Measurements from ENCODE around the gene MZT2A. TPM values are rescaled to one million over a fixed set of nuclear protein-coding genes. Genes with fewer than 3 reads are reported as not detected.
A peak's percentile ranks its signal among the peaks of the same experiment; 100 is the strongest.
"Not testable (repeated sequence)": the region's sequence is repeated elsewhere in the genome, so short reads cannot be mapped to it uniquely, and the experiment has no call there.

MZT2A gene
- total RNA-seq, 2 donors from 2014 or later = 74.9 to 84.4 TPM

- H3K4me3 ChIP-seq = peak overlapping the region; percentile 80 to 83
- H3K36me3 ChIP-seq = no peaks in the 10 kb centered on the region
- TF ChIP-seq, protein P1, sequence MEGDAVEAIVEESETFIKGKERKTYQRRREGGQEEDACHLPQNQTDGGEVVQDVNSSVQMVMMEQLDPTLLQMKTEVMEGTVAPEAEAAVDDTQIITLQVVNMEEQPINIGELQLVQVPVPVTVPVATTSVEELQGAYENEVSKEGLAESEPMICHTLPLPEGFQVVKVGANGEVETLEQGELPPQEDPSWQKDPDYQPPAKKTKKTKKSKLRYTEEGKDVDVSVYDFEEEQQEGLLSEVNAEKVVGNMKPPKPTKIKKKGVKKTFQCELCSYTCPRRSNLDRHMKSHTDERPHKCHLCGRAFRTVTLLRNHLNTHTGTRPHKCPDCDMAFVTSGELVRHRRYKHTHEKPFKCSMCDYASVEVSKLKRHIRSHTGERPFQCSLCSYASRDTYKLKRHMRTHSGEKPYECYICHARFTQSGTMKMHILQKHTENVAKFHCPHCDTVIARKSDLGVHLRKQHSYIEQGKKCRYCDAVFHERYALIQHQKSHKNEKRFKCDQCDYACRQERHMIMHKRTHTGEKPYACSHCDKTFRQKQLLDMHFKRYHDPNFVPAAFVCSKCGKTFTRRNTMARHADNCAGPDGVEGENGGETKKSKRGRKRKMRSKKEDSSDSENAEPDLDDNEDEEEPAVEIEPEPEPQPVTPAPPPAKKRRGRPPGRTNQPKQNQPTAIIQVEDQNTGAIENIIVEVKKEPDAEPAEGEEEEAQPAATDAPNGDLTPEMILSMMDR (IDR thresholded peaks at IDR 0.05) = peak; percentile 87 to 95
- no peaks in the 10 kb centered on the region for H3K27me3 ChIP-seq
- H3K27ac ChIP-seq = peak overlapping the region; percentile 89 to 91
- peaks cover 0 to 31% of the 10 kb centered on the region in 2 donors for H3K4me1 ChIP-seq
- no peaks in the 10 kb centered on the region for H3K9me3 ChIP-seq
- peak; percentile 88 for DNase-seq (ENCODE audit: low spot score)
These were observed 411 bp upstream of the MZT2A start for GRCh38 chr2:131492418-131493198.

DNA sequence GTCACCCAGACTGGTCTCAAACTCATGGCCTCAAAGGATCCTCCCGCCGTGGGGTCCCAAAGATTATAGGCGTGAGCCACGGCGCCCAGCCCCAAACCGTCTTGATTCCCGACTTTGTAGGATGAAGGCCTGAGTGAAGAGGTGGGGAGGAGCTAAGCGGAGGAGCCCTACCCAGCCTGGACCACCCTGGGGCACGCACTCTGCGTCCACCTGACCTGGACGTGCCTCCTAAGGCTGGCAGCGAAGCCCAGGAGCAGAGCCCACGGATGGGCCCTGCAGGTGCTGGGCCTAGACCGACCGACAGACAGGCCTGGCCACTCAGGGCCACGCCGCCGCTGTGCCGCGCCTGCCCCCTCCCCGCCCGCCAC is 744 bp downstream of the MZT2A start:
- Histone ChIP-seq H3K4me3 (peak overlapping the region; percentile 21 to 83), H3K4me1 (peaks cover 0 to 31% of the 10 kb centered on the region in 2 donors)
- not testable (repeated sequence) for DNase-seq (ENCODE audit: low spot score); H3K27ac ChIP-seq; H3K9me3 ChIP-seq; H3K36me3 ChIP-seq; H3K27me3 ChIP-seq

DNA sequence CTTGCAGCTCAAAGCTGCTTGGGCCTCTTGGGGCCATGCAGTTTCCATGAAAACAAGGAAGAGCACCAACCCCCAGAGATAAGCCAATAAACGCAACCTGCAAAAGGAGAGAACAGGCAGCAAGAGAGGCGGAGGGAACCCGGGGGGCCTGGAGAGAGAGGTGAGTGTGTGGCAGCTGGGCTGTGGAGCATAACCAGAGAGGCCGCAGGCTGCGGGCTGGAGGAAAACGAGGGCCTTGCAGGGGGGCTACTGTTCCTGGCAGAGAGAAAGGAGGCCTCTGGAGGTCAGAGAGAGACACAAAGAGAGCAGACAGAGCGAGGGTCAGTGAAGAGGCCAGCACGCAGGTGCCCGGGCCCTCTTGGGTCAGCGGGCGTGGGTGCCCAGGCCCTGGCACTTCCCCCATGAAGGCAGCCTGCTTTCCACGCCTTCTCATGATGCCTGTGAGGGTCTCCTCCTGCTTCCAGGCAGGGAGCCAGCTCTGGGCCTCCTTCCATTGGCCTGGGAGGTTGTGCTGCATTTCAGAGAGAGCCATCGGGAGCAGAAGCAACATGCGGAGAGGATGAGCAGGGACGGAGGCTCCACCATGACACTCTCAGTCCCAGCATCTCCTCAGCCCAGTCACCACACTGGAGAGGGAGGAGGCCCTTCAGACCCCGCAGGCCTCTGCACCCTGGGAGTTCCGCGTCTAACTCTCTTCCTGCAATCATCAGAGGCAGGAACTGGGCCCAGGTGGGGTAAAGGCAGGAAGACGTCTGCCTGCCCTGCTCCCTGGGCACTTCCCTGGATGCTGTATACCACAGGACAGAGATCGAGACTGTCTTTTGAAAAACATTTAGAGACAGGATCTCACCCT is 1.4 kb downstream of the MZT2A start:
- DNase-seq (ENCODE audit: low spot score); H3K27me3 ChIP-seq; H3K9me3 ChIP-seq; H3K27ac ChIP-seq; H3K36me3 ChIP-seq: not testable (repeated sequence)
- peaks cover 0 to 31% of the 10 kb centered on the region in 2 donors for H3K4me1 ChIP-seq
- peak overlapping the region; percentile 21 to 83 for H3K4me3 ChIP-seq

- DNase-seq (ENCODE audit: low spot score) = no peak
- no peaks in the 10 kb centered on the region for H3K9me3 ChIP-seq
- no peak overlapping the region for H3K27ac ChIP-seq
- H3K27me3 ChIP-seq = no peaks in the 10 kb centered on the region
- H3K4me1 ChIP-seq = peaks cover 0 to 19% of the 10 kb centered on the region in 2 donors
- H3K36me3 ChIP-seq = no peaks in the 10 kb centered on the region
- H3K4me3 ChIP-seq = no peak overlapping the region
- TF ChIP-seq, protein P1 (IDR thresholded peaks at IDR 0.05) = no peak
These were observed 3.6 kb downstream of the MZT2A start for GRCh38 chr2:131488306-131489205.

DNA sequence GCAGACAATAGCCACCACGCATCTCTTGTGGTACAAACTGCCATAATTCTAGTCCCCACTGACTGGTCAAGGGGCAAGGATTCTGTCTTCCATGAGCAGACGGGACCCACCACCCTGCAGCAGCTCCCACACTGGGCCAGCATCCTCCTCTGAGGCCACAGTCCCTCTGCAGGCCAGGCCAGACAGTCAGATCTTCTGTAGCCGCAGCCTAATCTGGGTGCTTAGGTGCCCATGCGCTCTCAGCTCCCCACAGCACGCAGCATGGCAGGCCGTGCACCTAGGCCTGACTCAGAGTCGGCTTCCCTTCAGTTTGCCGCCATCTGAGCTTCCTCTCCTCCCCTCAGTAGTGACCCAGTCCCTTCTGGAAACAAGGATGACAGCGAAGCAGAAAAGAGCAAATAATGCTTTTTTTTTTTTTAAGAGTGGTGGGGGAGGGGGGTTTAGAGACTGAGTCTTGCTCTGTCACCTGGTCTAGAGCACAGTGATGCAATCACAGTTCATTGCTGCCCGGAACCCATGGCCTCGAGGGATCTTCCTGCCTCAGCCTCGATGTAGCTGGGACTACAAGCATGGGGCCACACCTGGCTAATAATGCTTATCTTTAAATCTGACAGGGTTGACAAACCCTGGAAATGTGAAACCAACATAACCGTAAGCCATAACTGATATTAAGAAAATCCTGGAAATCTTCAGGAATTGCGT is 5.8 kb downstream of the MZT2A start:
- peaks cover 0 to 15% of the 10 kb centered on the region in 2 donors for H3K4me1 ChIP-seq
- not testable (repeated sequence) for H3K9me3 ChIP-seq; H3K27ac ChIP-seq; H3K27me3 ChIP-seq; DNase-seq (ENCODE audit: low spot score); H3K4me3 ChIP-seq; H3K36me3 ChIP-seq

DNA sequence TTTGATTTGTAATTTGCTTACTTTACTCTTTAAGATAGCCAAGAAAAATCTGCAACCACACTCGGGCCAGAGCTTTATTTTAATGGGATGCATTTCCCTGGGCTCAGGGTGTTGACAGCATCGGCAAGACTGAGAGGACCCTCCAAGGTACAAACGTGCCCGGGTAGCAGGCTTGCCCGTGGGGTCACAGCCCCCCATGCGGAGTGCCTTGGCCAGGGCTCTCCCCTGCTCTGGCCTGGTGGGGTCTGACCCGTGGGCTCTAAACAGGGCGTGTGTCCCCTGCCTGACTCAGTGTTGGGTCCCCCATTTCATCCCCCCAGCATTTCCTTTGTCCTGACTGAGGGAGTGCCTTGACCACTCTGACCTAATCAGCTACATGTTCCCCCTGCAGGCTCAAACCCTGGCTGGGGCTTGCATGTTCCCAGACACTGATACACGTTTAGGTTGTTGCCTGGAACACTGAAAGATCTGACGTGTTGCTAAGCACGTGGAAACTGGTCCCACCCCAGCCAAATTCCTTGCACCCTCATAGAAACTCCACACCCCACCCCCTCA is 7.2 kb downstream of the MZT2A start:
- H3K4me1 ChIP-seq; DNase-seq (ENCODE audit: low spot score); H3K9me3 ChIP-seq; H3K36me3 ChIP-seq; H3K27me3 ChIP-seq; H3K4me3 ChIP-seq; H3K27ac ChIP-seq: not testable (repeated sequence)

- H3K36me3 ChIP-seq; H3K4me1 ChIP-seq; DNase-seq (ENCODE audit: low spot score); H3K27me3 ChIP-seq; H3K4me3 ChIP-seq; H3K9me3 ChIP-seq; H3K27ac ChIP-seq: not testable (repeated sequence)
These were observed 8.0 kb downstream of the MZT2A start for GRCh38 chr2:131483981-131484820.

- not testable (repeated sequence) for H3K9me3 ChIP-seq; H3K36me3 ChIP-seq; H3K27me3 ChIP-seq; DNase-seq (ENCODE audit: low spot score); H3K4me1 ChIP-seq; H3K4me3 ChIP-seq; H3K27ac ChIP-seq
These were observed 9.6 kb downstream of the MZT2A start for GRCh38 chr2:131482506-131483155.

DNA sequence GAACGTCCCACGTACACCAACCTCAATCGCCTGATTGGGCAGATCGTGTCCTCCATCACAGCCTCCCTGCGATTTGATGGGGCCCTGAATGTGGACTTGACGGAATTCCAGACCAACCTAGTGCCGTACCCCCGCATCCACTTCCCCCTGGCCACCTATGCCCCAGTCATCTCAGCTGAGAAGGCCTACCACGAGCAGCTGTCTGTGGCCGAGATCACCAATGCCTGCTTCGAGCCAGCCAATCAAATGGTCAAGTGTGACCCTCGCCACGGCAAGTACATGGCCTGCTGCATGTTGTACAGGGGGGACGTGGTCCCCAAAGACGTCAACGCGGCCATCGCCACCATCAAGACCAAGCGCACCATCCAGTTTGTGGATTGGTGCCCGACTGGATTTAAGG is 11.8 kb downstream of the MZT2A start:
- H3K27ac ChIP-seq; H3K36me3 ChIP-seq; H3K4me3 ChIP-seq; DNase-seq (ENCODE audit: low spot score); H3K9me3 ChIP-seq; H3K27me3 ChIP-seq; H3K4me1 ChIP-seq: not testable (repeated sequence)

GRCh38 chr2:131478850-131479461 is 13.2 kb downstream of the MZT2A start:
- not testable (repeated sequence) for H3K9me3 ChIP-seq; H3K36me3 ChIP-seq; H3K4me1 ChIP-seq; H3K4me3 ChIP-seq; H3K27me3 ChIP-seq; DNase-seq (ENCODE audit: low spot score)
- peak overlapping the region in 1 of 2 donors; percentile 43 for H3K27ac ChIP-seq

All from right atrium auricular region (tissue), 2 donors.